Stimulated activated memory B cell treated with anti-CD40 and anti-IgM and Interleukin-4, amounts not matched to agents 10 μg/mL and 1 μg/mL and 100 μg/mL, for 72 hours (primary cell): ENCODE measurements around the gene PTRHD1.
"Not testable (repeated sequence)": the region's sequence is repeated elsewhere in the genome, so short reads cannot be mapped to it uniquely, and the experiment has no call there.

ENCODE experiments used
- ATAC-seq: fragments of 150-1000 bp; cut with Tn5 transposase; 2 replicates; pipeline ENCODE4 v1.10.0; 2021
- H3K27ac Mint-ChIP-seq: one replicate; pipeline ENCODE4 v1.8.0; 2022; ENCODE audit warnings: mild to moderate bottlenecking, mixed read lengths
- H3K27me3 Mint-ChIP-seq: one replicate; pipeline ENCODE4 v1.8.0; 2022; ENCODE audit warnings: mixed read lengths
- H3K36me3 Mint-ChIP-seq: one replicate; pipeline ENCODE4 v1.8.0; 2022; ENCODE audit warnings: mixed read lengths
- H3K4me1 Mint-ChIP-seq: one replicate; pipeline ENCODE4 v1.8.0; 2022; ENCODE audit warnings: mixed read lengths
- H3K4me3 Mint-ChIP-seq: one replicate; pipeline ENCODE4 v1.8.0; 2022; ENCODE audit warnings: mild to moderate bottlenecking, moderate library complexity, mixed read lengths
- H3K9me3 Mint-ChIP-seq: one replicate; pipeline ENCODE4 v1.8.0; 2022; ENCODE audit warnings: mixed read lengths

The PTRHD1 gene

DNA sequence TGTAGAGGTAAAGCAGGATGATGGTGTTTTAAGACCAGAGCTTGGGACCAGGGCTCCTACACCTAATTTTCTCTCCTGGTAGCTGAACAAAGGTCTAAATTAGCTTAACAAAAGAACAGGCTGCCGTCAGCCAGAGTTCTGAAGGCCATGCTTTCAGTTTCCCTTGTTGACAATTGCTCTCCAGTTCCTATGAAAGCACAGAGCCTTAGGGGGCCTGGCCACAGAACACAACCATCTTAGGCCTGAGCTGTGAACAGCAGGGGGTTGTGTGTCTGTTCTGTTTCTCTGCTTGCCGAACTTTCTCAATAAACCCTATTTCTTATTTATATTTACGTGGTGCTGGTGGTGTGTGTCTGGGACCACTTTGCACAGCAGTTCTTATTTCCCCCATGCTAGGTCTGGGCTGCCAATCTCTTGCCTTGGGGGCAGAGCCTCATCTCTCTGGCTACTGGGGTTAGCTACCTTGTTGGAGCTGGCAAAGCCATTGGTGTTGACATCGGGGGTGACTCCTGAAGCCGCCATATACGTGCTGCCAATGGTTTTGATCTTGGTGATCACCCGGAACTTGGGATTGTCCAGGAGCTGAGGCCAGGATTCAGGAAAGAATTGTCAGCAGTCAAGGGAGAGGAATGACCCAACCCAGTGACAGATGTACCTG, 29.0 kb upstream of the PTRHD1 start:
- no peaks in the 10 kb centered on the region for H3K27me3 Mint-ChIP-seq
- peaks cover 71% of the 10 kb centered on the region for H3K36me3 Mint-ChIP-seq
- no peak overlapping the region for H3K4me3 Mint-ChIP-seq
- ATAC-seq = no peak
- no peak overlapping the region for H3K27ac Mint-ChIP-seq
- H3K9me3 Mint-ChIP-seq = no peaks in the 10 kb centered on the region
- peaks cover 14% of the 10 kb centered on the region for H3K4me1 Mint-ChIP-seq

DNA sequence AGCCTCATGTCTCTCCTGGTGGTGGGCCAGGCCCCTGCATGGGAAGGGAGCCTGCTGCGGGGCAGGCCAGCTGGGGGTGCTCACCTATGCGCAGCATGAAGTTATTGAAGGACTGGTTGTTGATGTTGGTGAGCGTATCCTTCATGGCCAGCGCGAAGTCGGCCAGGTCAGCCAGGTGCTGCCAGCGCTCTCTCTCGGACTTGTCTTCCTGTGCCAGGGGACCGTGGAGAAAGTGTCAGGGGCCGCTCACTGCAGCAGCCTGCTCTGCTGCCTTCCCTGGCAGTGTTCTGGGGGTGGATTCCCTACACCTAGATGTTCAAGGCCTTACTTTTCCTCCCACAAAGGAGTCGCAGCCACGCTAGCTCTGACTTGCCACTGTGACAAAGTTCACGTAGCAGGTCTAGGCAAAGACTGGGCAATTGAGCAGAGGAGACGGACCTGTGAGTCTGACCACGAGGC, 28.3 kb upstream of the PTRHD1 start:
- peaks cover 13% of the 10 kb centered on the region for H3K4me1 Mint-ChIP-seq
- ATAC-seq = no peak
- H3K4me3 Mint-ChIP-seq = no peak overlapping the region
- peaks cover 76% of the 10 kb centered on the region for H3K36me3 Mint-ChIP-seq
- no peaks in the 10 kb centered on the region for H3K27me3 Mint-ChIP-seq
- no peaks in the 10 kb centered on the region for H3K9me3 Mint-ChIP-seq
- H3K27ac Mint-ChIP-seq = no peak overlapping the region

DNA sequence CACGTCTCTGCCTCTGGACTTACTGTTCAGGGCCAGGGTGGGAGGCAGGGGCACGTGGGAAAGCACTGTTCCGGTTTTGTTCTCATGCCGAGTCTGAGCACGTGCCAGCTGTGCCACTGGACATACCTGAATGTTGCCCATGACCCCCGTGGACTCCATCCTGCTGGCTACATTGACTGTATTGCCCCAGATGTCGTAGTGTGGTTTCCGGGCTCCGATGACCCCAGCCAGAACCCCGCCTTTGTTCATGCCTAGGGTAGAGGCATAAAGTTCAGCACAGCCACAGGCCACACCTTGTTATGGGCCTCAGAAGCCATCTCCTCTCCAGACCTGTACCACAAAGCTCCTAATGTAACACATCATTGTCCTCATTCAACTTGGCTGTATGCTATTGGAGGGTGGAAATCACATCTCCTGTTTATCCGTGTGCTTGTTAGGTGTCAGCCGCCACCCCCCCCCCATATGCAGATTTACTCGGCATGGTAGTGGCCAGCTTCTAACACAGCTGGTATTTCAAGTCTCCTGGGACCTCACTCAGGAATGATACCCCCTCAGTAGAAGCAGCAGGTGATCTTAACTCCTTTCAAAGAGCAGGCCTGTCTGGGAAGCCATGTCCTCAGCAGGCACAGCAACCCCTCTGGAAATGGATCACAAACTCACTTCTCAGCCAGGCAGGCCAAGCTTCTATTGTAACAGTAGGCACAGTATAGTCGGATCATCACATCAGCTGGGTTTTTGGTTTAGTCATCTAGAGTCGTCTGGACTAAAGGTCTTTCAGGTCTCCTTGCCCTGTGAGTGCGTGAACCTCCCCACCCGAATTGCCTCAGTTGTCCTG, 27.6 kb upstream of the PTRHD1 start:
- peaks cover 72% of the 10 kb centered on the region for H3K36me3 Mint-ChIP-seq
- H3K27ac Mint-ChIP-seq = no peak overlapping the region

DNA sequence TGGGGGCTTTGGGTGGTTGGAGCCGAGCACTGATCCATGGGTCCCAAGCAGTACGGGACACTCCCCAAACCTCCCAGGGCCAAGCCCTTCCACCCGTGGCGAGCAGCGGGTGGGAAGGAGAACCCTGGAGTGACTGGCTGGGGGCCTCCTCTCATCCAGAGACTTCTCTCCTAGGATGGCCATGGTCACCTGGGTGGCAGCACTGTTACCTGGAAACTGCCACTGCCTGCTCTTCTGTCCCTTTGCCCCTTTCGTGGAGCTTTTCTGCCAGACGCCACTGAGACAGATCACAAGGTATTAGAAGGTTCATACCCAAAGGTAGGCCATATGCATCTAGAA, 27.0 kb upstream of the PTRHD1 start:
- no peaks in the 10 kb centered on the region for H3K9me3 Mint-ChIP-seq
- H3K27ac Mint-ChIP-seq = peak overlapping the region; percentile 30
- H3K4me1 Mint-ChIP-seq = no peaks in the 10 kb centered on the region
- no peak for ATAC-seq
- H3K27me3 Mint-ChIP-seq = no peaks in the 10 kb centered on the region
- H3K36me3 Mint-ChIP-seq = peaks cover 71% of the 10 kb centered on the region
- H3K4me3 Mint-ChIP-seq = no peak overlapping the region

More for the DNA sequence above, 27.6 kb upstream of the PTRHD1 start:
- Mint-ChIP-seq H3K9me3 (no peaks in the 10 kb centered on the region), H3K4me1 (peaks cover 7% of the 10 kb centered on the region), H3K27me3 (no peaks in the 10 kb centered on the region), H3K4me3 (no peak overlapping the region)
- no peak for ATAC-seq

DNA sequence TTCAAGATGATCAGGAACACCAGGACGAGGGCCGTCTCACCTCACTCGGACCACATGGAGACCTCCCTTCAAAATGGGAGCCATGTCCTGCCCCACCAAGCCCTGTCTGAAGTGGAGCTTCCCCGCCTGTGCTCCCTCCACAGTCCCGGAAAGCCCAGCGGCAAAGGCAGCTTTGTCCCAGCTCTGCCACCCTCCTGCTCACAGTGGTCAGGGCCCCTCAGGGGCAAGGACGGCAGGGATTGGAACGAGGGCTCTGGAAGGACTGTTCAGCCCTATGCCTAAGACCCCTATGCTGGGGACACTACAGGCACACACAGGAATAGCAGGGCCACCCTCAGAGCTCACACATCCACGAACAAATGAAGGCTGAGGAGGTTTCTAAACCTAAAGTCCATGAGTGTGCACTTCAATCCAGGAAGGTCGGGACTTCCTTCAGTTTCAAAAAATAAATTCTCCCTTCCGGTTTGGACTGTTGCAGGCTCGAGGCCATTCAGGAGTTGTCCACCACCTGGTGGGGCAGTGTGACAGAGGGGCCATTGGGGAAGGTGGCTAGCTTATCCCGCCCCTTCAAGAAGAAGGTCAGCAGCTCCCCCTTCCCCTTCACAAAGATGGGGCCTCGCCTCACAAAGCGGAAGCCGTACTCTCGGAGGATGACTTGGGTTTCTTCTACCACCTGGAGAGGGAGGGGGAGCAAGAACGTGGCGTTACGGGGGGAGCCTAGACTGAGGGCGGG, 26.4 kb upstream of the PTRHD1 start:
- ATAC-seq = no peak
- Mint-ChIP-seq H3K36me3 (peaks cover 71% of the 10 kb centered on the region), H3K27ac (peak overlapping the region; percentile 30)

DNA sequence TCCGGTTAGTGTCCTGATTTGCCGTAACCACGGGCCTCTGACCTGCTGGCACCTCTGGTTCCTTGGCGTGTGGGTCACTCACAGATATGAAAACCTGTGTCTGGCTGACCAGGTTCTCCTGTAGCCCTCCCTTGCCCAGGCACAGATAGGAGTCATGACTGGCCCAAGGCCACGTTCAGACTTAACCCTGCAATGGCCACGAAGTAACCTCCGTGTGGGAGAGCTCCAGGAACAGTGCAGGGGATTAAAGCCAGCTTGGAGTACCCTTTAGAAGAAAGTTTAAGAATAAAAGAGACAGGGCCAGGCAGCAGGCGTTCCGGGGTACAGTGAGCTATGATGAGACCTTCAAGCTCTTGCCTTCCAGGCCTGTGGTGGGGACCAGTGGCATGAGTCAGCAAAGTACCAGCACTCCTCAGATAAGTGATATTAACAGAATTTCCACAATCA, 25.6 kb upstream of the PTRHD1 start:
- Mint-ChIP-seq H3K4me3 (no peak overlapping the region), H3K27me3 (no peaks in the 10 kb centered on the region), H3K27ac (peak overlapping the region; percentile 57), H3K9me3 (no peaks in the 10 kb centered on the region), H3K4me1 (no peaks in the 10 kb centered on the region), H3K36me3 (peaks cover 71% of the 10 kb centered on the region)
- no peak for ATAC-seq

More for the DNA sequence above, 26.4 kb upstream of the PTRHD1 start:
- Mint-ChIP-seq H3K4me3 (no peak overlapping the region), H3K27me3 (no peaks in the 10 kb centered on the region), H3K4me1 (no peaks in the 10 kb centered on the region), H3K9me3 (no peaks in the 10 kb centered on the region)

DNA sequence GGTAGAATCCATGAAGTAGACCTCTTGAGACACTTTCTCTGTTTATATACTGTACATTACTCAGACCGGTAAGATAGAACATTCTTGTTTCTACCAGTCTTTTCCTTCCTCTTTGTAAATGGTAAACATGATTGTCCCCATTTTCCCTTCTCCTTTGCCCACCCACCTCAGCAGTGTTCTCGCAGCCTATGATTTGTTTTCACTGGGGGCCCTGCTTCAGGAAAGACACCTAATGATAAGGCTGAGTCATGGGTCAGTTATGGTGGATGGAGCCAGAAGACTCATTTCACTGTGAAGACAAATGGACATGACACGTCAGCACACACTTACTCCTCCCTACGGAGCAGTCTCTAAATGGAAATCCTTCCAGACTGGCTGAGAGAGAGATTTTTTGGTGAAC, 23.7 kb upstream of the PTRHD1 start:
- Mint-ChIP-seq H3K9me3 (no peaks in the 10 kb centered on the region), H3K27me3 (no peaks in the 10 kb centered on the region), H3K4me1 (no peaks in the 10 kb centered on the region), H3K36me3 (peaks cover 55% of the 10 kb centered on the region), H3K27ac (no peak overlapping the region), H3K4me3 (no peak overlapping the region)
- no peak for ATAC-seq

DNA sequence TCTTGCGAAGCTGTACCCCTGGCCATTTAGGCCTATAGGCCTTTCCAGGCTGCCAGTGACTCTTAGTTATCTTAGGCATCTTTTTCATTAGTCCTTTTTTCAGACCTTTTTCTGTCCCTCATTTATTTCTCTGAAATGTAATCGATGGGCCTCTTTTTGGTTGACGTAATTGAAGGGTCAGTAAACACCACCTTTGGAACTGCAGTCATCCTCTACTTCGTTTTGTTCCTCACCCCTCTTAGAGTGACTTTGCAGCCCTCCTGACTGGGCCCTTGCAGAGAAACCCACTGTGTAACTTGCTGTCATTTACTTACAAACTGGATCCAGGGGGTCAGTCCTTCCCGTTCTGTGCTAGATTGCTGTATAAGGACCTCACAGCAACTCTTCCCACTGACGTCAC, 23.2 kb upstream of the PTRHD1 start:
- Mint-ChIP-seq H3K4me1 (no peaks in the 10 kb centered on the region), H3K27me3 (no peaks in the 10 kb centered on the region), H3K4me3 (no peak overlapping the region), H3K27ac (no peak overlapping the region), H3K9me3 (no peaks in the 10 kb centered on the region), H3K36me3 (peaks cover 50% of the 10 kb centered on the region)
- no peak for ATAC-seq

DNA sequence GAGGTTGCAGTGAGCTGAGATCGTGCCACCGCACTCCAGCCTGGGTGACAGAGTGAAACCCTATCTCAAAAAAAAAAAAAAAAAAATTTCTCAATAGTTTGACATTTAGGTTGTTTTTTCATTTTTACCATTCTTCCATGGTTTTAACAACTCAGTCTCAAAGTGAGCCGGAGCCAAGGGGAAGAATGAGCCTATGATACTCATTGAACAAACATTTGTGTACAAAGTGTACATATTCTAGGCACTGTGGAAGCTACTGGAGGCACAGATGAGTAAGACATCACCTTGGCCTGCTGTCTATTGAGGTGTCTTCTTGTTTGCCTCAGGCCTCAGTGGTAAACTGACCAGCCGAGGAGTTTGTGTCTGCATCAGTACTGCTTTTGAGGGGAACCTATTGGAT, 22.0 kb upstream of the PTRHD1 start:
- no peaks in the 10 kb centered on the region for H3K9me3 Mint-ChIP-seq
- H3K27ac Mint-ChIP-seq = no peak overlapping the region
- no peak for ATAC-seq
- no peak overlapping the region for H3K4me3 Mint-ChIP-seq
- no peaks in the 10 kb centered on the region for H3K27me3 Mint-ChIP-seq
- H3K4me1 Mint-ChIP-seq = no peaks in the 10 kb centered on the region
- peaks cover 41% of the 10 kb centered on the region for H3K36me3 Mint-ChIP-seq

DNA sequence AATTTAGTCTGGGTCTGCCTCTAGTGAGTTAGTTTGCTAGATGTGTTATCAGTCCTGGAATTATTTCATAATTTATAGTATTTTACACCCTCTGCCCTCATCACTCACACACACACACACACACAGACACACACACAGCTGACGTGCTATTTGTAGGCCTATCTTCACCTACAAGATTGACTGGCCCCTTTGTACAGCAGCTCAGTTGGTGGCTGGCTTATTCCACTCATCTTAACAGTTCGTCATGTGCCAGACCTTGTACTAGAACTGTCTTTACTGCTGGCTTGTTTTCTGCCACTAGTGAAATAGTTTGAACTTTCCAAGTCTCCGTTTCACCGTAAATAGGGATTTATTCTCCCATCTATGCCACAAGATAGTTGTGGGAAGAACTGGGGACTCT, 21.3 kb upstream of the PTRHD1 start:
- no peaks in the 10 kb centered on the region for H3K4me1 Mint-ChIP-seq
- no peak overlapping the region for H3K4me3 Mint-ChIP-seq
- H3K36me3 Mint-ChIP-seq = peaks cover 36% of the 10 kb centered on the region
- ATAC-seq = no peak
- H3K27me3 Mint-ChIP-seq = no peaks in the 10 kb centered on the region
- no peaks in the 10 kb centered on the region for H3K9me3 Mint-ChIP-seq
- H3K27ac Mint-ChIP-seq = no peak overlapping the region

DNA sequence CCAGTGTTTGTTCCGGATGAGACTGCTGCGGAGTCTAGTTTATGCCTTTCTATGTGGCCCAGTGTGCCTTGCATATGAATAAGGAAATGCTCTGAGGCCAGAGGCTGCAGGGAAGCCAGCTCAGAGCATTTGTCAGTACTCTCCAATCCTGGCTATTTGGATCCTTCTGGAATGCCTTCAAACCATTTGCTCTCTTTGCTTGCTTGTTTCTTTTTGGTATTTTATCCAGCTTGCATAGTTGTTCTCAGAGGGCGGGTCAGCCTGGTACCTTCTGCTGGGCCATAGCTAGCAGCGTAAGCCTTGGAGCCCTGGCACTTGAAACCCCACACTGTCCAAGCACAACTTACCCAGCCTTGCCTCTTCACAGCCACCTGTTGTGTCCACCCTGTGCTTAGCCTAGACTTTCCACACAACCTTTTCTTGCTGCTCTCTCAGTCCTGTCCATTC, 20.5 kb upstream of the PTRHD1 start:
- Mint-ChIP-seq H3K9me3 (no peaks in the 10 kb centered on the region), H3K27ac (no peak overlapping the region), H3K4me3 (no peak overlapping the region), H3K4me1 (no peaks in the 10 kb centered on the region), H3K27me3 (no peaks in the 10 kb centered on the region), H3K36me3 (peaks cover 36% of the 10 kb centered on the region)
- ATAC-seq = no peak

DNA sequence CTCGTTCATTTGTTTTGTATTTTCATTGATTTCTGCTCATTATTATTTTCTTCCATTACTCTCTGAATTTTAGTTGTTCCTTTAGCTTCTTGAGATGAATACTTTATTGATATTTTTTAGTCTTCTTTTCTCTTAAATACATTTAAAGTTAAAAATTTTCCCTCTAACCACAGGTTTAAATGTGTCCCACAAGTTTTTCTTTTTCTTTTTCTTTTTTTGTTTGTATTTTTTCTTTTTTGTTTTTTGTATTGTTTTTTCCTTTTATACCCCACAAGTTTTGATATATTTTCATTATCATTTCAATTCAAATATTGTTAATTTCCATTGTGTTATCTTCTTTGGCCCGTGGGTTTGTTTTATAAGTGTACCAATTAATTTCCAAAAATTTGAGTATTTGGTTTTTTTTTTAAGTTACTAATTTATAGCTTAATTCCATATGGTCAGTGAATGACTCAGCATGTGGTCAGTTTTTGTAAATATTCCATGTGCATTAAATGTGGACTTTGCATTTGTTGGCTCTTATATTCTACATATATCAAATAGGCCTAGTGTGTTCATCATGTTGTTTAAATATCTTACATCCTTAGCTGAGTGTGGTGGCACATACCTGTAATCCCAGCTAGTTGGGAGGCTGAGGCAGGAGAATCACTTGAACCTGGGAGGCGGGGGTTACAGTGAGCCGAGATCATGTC, 16.3 kb upstream of the PTRHD1 start:
- H3K27me3 Mint-ChIP-seq = no peaks in the 10 kb centered on the region
- no peak for ATAC-seq
- H3K4me3 Mint-ChIP-seq = no peak overlapping the region
- H3K27ac Mint-ChIP-seq = no peak overlapping the region
- no peaks in the 10 kb centered on the region for H3K4me1 Mint-ChIP-seq
- peaks cover 6% of the 10 kb centered on the region for H3K9me3 Mint-ChIP-seq
- peaks cover 36% of the 10 kb centered on the region for H3K36me3 Mint-ChIP-seq

DNA sequence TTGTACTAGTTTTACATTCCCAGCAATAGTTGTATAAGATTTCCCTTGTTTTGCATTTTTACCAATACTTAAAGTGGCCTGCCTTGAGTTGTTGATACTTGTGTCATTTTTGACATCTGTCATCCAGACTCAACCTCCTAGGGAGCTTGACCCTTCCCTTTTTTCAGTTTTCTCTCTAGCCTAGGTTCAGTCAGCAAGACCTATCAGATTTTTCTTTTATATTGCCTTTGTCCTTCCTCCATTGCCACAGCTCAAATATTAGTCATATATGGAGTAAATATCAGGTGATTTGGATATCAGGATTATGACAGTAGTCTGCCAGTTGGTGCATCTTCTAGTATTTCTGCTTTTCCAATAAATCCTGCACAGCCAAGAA, 13.5 kb upstream of the PTRHD1 start:
- no peak overlapping the region for H3K4me3 Mint-ChIP-seq
- H3K27ac Mint-ChIP-seq = no peak overlapping the region
- H3K27me3 Mint-ChIP-seq = no peaks in the 10 kb centered on the region
- peaks cover 54% of the 10 kb centered on the region for H3K36me3 Mint-ChIP-seq
- peaks cover 8% of the 10 kb centered on the region for H3K9me3 Mint-ChIP-seq
- ATAC-seq = no peak
- no peaks in the 10 kb centered on the region for H3K4me1 Mint-ChIP-seq

DNA sequence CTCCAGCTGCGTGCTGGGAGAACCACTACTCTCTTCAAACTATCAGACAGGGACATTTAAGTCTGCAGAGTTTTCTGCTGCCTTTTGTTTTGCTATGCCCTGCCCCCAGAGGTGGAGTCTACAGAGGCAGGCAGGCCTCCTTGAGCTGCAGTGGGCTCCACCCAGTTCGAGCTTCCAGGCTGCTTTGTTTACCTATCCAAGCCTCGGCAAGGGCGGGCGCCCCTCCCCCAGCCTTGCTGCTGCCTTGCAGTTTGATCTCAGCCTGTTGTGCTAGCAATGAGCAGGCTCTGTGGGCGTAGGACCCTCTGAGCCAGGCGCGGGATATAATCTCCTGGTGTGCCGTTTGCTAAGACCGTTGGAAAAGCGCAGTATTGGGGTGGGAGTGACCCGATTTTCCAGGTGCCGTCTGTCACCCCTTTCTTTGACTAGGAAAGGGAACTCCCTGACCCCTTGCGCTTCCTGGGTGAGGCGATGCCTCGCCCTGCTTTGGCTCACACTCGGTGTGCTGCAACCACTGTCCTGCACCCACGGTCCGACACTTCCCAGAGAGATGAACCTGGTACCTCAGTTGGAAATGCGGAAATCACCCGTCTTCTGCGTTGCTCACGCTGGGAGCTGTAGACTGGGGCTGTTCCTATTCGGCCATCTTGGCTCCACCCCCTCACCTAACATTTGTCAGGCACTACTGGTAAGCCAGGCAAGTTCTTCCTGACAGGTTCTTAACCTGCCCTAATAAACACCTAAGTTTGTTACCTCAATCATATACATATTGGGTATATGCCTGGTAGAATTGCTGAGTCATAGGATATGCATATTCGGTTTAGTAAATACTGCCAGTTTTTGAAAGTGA, 12.8 kb upstream of the PTRHD1 start:
- H3K4me1 Mint-ChIP-seq, H3K9me3 Mint-ChIP-seq, ATAC-seq, H3K27ac Mint-ChIP-seq, H3K27me3 Mint-ChIP-seq, H3K4me3 Mint-ChIP-seq: not testable (repeated sequence)
- peaks cover 57% of the 10 kb centered on the region for H3K36me3 Mint-ChIP-seq
